PFSK-1 (cell line): ENCODE data around the gene CD27.
A peak's percentile ranks its signal among the peaks of the same experiment; 100 is the strongest.

Experiments used
- FOXP2 ChIP-seq: optimal IDR thresholded peaks from 2 replicates; pipeline ENCODE3; 2011; ENCODE audit warnings: borderline replicate concordance, control low read depth, inconsistent platforms; ENCODE audit not compliant: insufficient read depth; ENCODE audit errors: extremely low read length, extremely low read depth
- POLR2AphosphoS5 ChIP-seq: IDR thresholded peaks from 2 replicates; pipeline ENCODE4 v1.6.1; 2012; ENCODE audit warnings: low read depth, mild to moderate bottlenecking, control low read depth, low read length, moderate library complexity
- REST ChIP-seq, 2 experiments: IDR thresholded peaks; 2 replicates each; pipeline versions ENCODE4 v1.6.1 to v1.8.0; 2011 to 2012; ENCODE audit warnings: low read depth in 2 of 2, low read length in 2 of 2, control low read depth in 1 of 2, inconsistent platforms in 1 of 2, mild to moderate bottlenecking in 1 of 2, moderate library complexity in 1 of 2; ENCODE audit not compliant: insufficient read depth in 1 of 2
- SIN3A ChIP-seq: IDR thresholded peaks from 2 replicates; pipeline ENCODE4 v1.6.1; 2012; ENCODE audit warnings: mild to moderate bottlenecking, low read length, moderate library complexity, borderline replicate concordance; ENCODE audit not compliant: insufficient read depth
- TAF1 ChIP-seq: IDR thresholded peaks from 2 replicates; pipeline ENCODE4 v1.6.1; 2012; ENCODE audit warnings: low read length, control low read depth, borderline replicate concordance; ENCODE audit not compliant: insufficient read depth

Gene CD27

DNA sequence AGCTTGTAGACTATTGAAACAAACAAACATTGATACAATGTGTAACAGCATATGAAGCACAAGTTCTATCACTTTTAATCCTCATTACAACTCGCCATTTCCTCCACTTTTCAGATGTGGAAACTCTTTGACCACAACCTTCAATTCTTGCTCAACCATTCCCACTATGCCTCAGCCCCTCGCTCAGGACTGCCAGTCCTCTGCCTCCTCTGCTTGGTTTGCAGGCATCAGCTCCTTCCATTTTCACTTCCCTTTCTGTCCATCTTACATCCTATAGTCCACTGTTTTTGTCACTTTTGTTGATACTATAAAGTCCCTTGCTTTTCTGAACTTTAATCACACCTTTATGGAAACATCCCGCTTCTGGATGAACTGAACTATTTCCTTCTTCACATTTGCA lies 28.2 kb upstream of the CD27 start:
- TF ChIP-seq REST (IDR thresholded peaks at IDR 0.05; ENCODE audit: insufficient read depth in 1 of 2, low read depth in 2 of 2, low read length in 2 of 2) (no peak), POLR2AphosphoS5 (no peak), FOXP2 (no peak), SIN3A (no peak), TAF1 (no peak)

DNA sequence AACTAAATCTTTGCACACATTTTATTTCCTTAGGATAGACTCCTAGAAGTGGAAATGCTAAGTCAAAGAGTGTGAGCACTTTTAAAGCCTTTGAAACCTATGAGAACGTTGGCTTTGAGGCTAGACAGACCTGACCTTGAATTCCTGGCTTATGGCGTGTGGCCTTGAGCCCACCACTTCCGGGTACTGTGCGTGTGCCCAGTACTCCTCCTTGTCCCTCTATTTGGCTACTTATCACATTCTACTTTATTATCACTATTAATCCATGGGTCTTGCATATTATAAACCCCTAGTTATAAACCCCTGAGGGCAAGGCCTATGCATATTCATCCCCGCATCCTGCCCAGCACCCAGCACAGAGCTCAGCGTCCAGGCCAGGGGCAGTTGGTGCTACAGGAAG lies 26.0 kb upstream of the CD27 start:
- no peak for TF ChIP-seq TAF1
- no peak for TF ChIP-seq SIN3A
- no peak for TF ChIP-seq FOXP2
- no peak for TF ChIP-seq POLR2AphosphoS5
- TF ChIP-seq REST (IDR thresholded peaks at IDR 0.05; ENCODE audit: insufficient read depth in 1 of 2, low read depth in 2 of 2, low read length in 2 of 2) = no peak

DNA sequence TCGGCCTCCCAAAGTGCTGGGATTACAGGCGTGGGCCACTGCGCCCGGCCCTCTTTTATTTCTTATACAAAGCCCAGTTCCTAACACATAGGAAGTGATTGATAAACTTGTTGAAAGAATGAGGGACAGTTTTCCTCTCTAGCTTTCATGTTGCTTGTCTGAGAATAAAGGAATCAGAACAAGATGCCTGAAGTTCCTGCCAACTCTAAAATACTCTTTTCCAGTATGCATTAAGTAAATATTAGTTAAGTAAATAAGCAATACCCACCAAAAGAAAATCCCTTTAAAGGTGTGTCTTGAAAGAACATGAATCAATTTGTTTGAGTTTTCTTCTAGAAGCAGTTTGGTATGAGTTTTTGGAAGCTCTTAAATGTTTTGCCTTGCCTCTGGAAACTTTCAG lies 24.4 kb upstream of the CD27 start:
- TF ChIP-seq REST (IDR thresholded peaks at IDR 0.05; ENCODE audit: insufficient read depth in 1 of 2, low read depth in 2 of 2, low read length in 2 of 2) = no peak
- no peak for TF ChIP-seq FOXP2

GRCh38 chr12:6423267-6424007 lies 21.3 kb upstream of the CD27 start:
- TF ChIP-seq SIN3A (no peak), TAF1 (peak; percentile 15; the same call in 1 of the 2 replicates)

- no peak for TF ChIP-seq REST (IDR thresholded peaks at IDR 0.05; ENCODE audit: insufficient read depth in 1 of 2, low read depth in 2 of 2, low read length in 2 of 2)
- no peak for TF ChIP-seq POLR2AphosphoS5
- no peak for TF ChIP-seq TAF1
- TF ChIP-seq FOXP2 = no peak
- TF ChIP-seq SIN3A = no peak
Measured at GRCh38 chr12:6424008-6424347, 20.8 kb upstream of the CD27 start.
